MCF 10A (cell line): ENCODE measurements around the gene SCD. TPM values are rescaled to one million over a fixed set of nuclear protein-coding genes. Genes with fewer than 3 reads are reported as not detected.

Experiments
- BruUV-seq: library from RNA; stranded (reverse); fragments of 400-500 nt; replicated peaks from 2 replicates; lab custom pipeline; 2021; lab: Mats Ljungman, UMichigan
- CTCF ChIA-PET: fragments of 300-600 bp; sonication (Branson Sonifier 250); formaldehyde crosslinking; extraction: SDS; loops from one replicate; lab custom pipeline; 2021; ENCODE audit warnings: antibody characterized with exemption, inconsistent platforms; lab: Yijun Ruan, JAX
- POLR2A ChIA-PET: fragments of 300-600, 350-650 bp; sonication (Branson Sonifier 250); formaldehyde crosslinking; extraction: SDS; loops from one replicate; lab custom pipeline; 2020; ENCODE audit warnings: antibody characterized with exemption, inconsistent platforms; lab: Yijun Ruan, JAX
- DNase-seq: peaks from one replicate; pipeline ENCODE4 v3.0.0-alpha.2; 2018; ENCODE audit not compliant: unreplicated experiment
- H3K27ac Mint-ChIP-seq: one replicate; pipeline ENCODE4 v1.8.0; 2022; ENCODE audit warnings: mild to moderate bottlenecking, low read depth, mixed read lengths; ENCODE audit not compliant: unreplicated experiment
- H3K27me3 Mint-ChIP-seq: one replicate; pipeline ENCODE4 v1.8.0; 2022; ENCODE audit warnings: mixed read lengths; ENCODE audit not compliant: insufficient read depth, unreplicated experiment
- H3K36me3 Mint-ChIP-seq: one replicate; pipeline ENCODE4 v1.8.0; 2022; ENCODE audit warnings: mild to moderate bottlenecking, moderate library complexity, mixed read lengths; ENCODE audit not compliant: insufficient read depth, unreplicated experiment
- H3K4me1 Mint-ChIP-seq: one replicate; pipeline ENCODE4 v1.8.0; 2022; ENCODE audit warnings: mixed read lengths; ENCODE audit not compliant: insufficient read depth, unreplicated experiment
- H3K4me3 Mint-ChIP-seq: one replicate; pipeline ENCODE4 v1.8.0; 2022; ENCODE audit warnings: mild to moderate bottlenecking, moderate library complexity, mixed read lengths; ENCODE audit not compliant: unreplicated experiment
- H3K9me3 Mint-ChIP-seq: one replicate; pipeline ENCODE4 v1.8.0; 2022; ENCODE audit warnings: mixed read lengths; ENCODE audit not compliant: unreplicated experiment
- CTCF ChIP-seq: fragments of 200-600 bp; IDR thresholded peaks from one replicate; pipeline ENCODE4 v1.8.0; 2022; ENCODE audit warnings: antibody characterized with exemption, mild to moderate bottlenecking; ENCODE audit not compliant: unreplicated experiment
- intact Hi-C: fragments of 100-400 bp; cut with micrococcal nuclease; formaldehyde crosslinking; loops from 2 replicates; pipeline ENCODE4 v1.14.1; 2022
- total RNA-seq: library from RNA; stranded (reverse); gene quantifications from 2 replicates; pipeline ENCODE4 v1.2.3, GENCODE V29; 2022

The SCD gene
- total RNA-seq, 1 experiment from 2014 or later: 179 TPM

GRCh38 chr10:100401631-100402328, 54.7 kb downstream of the SCD start:
- CTCF ChIA-PET: interaction anchor here (0.6 to 0.8 kb wide), 3 partner anchors 31 to 566 kb away, joined by 3 to 4 read pairs (median 3); no protein-coding TSS in a partner anchor
- intact Hi-C loops: no loop called here
- BruUV-seq: no TSS peak
- Mint-ChIP-seq H3K4me3 (no peak overlapping the region), H3K9me3 (no peaks in the 10 kb centered on the region), H3K27me3 (no peaks in the 10 kb centered on the region), H3K27ac (no peak overlapping the region), H3K4me1 (no peaks in the 10 kb centered on the region), H3K36me3 (no peaks in the 10 kb centered on the region)
- TF ChIP-seq CTCF: no peak
- POLR2A ChIA-PET: interaction anchor here (0.8 to 1.1 kb wide), 3 partner anchors 23 to 629 kb away, joined by 3 read pairs; partner anchors contain the start of genes PDZD7 and SFXN3
- no peak for DNase-seq

GRCh38 chr10:100403734-100404133, 56.7 kb downstream of the SCD start:
- intact Hi-C loops: no loop called here
- no peaks in the 10 kb centered on the region for H3K4me1 Mint-ChIP-seq
- POLR2A ChIA-PET: interaction anchor here (1.9 kb wide), 1 partner anchor 33 kb away, joined by 5 read pairs; no protein-coding TSS in a partner anchor
- BruUV-seq: no TSS peak
- no peaks in the 10 kb centered on the region for H3K36me3 Mint-ChIP-seq
- peak; percentile 16 for DNase-seq
- no peak overlapping the region for H3K4me3 Mint-ChIP-seq
- H3K9me3 Mint-ChIP-seq: no peaks in the 10 kb centered on the region
- CTCF ChIA-PET: interaction anchor here (0.7 to 1.2 kb wide), 2 partner anchors 27 to 64 kb away, joined by 3 read pairs; no protein-coding TSS in a partner anchor
- no peak overlapping the region for H3K27ac Mint-ChIP-seq
- no peak for TF ChIP-seq CTCF
- no peaks in the 10 kb centered on the region for H3K27me3 Mint-ChIP-seq

GRCh38 chr10:100413173-100413572, 66.1 kb downstream of the SCD start:
- CTCF ChIA-PET: interaction anchor here (0.6 kb wide), 1 partner anchor 64 kb away, joined by 3 read pairs; no protein-coding TSS in a partner anchor
- H3K4me3 Mint-ChIP-seq: no peak overlapping the region
- POLR2A ChIA-PET: interaction anchor here (0.6 kb wide), 1 partner anchor 76 kb away, joined by 3 read pairs; no protein-coding TSS in a partner anchor
- DNase-seq: no peak
- no peaks in the 10 kb centered on the region for H3K9me3 Mint-ChIP-seq
- H3K27ac Mint-ChIP-seq: no peak overlapping the region
- no peaks in the 10 kb centered on the region for H3K4me1 Mint-ChIP-seq
- H3K36me3 Mint-ChIP-seq: no peaks in the 10 kb centered on the region
- BruUV-seq: no TSS peak
- no peaks in the 10 kb centered on the region for H3K27me3 Mint-ChIP-seq
- TF ChIP-seq CTCF: no peak
- intact Hi-C loops: no loop called here

Other genes starting within 250 kb of the SCD start
- 38.0 and 42.9 TPM in 2 replicates for gene ERLIN1, start 161.2 kb upstream of the SCD start, total RNA-seq
- gene CHUK, start 117.6 kb upstream of the SCD start, total RNA-seq: 17.2 and 18.2 TPM in 2 replicates
- gene CWF19L1, start 79.6 kb upstream of the SCD start, total RNA-seq: 21.7 and 24.4 TPM in 2 replicates
- gene BLOC1S2, start 60.6 kb upstream of the SCD start, total RNA-seq: 86.7 and 98.4 TPM in 2 replicates
- gene PKD2L1, start 17.0 kb upstream of the SCD start, total RNA-seq: not detected in 2 replicates
- not detected in 2 replicates for gene WNT8B, start 115.8 kb downstream of the SCD start, total RNA-seq
- gene SEC31B, start 172.6 kb downstream of the SCD start, total RNA-seq: 10.6 and 14.0 TPM in 2 replicates
- 194 and 197 TPM in 2 replicates for gene NDUFB8, start 182.6 kb downstream of the SCD start, total RNA-seq
- 40.1 and 41.0 TPM in 2 replicates for gene HIF1AN, start 188.7 kb downstream of the SCD start, total RNA-seq